NCI-H2081 (cell line): ENCODE results near the gene FCN2.

Source experiments
- DNase-seq, 2 experiments: peaks; one replicate each; lab custom pipeline; 2025; lab: John Stamatoyannopoulos, UW

FCN2 gene

GRCh38 chr9:134880484-134881312 lies at the start of gene FCN2:
Gene FCN2 (plus strand): TSS chr9:134880810. CDS start chr9:134880822, 12 bp downstream.
- no peak for DNase-seq

DNA sequence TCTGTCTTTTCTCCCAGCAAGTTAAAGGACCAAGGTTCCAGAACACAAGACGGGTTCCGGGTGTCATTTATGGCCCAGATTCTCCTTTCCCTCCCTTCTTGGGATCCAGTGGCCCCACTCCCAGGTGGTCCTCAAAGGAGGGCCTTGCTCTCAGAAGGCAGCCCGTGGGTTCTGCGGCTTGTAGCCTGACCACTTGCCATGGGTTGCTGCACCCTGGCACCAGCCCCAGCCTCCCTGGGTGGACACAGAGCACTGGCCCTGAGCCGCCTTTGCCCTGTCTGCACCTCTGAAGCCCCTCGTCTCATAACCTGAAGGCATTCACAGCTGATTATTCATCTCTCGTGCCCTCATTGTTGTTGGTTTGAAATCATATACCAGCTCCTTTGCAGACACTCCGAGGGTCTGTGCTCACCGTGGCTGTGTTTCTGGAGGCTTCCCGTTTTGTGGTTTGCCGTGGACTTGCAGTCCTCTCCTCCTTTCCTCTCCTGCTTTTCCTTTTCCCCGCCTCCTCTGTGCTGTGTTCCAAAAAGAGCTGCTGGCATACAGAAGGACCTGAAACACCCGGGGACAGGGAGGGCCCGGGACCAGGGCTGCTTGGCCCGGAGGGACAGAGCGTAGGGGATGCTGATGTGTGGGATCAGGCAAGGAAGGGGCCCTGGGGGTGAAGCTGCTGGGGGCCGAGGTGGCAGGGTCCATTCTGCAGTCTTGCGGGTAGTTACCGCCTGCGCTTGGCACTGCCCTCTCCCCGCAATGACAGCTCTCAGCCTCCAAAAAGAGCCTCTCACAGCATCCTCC lies 49.5 kb upstream of the FCN2 start:
- DNase-seq, result no peak

GRCh38 chr9:134832471-134832870 lies 48.1 kb upstream of the FCN2 start:
- no peak for DNase-seq

GRCh38 chr9:134833294-134833880 lies 47.2 kb upstream of the FCN2 start:
- DNase-seq, result no peak

DNA sequence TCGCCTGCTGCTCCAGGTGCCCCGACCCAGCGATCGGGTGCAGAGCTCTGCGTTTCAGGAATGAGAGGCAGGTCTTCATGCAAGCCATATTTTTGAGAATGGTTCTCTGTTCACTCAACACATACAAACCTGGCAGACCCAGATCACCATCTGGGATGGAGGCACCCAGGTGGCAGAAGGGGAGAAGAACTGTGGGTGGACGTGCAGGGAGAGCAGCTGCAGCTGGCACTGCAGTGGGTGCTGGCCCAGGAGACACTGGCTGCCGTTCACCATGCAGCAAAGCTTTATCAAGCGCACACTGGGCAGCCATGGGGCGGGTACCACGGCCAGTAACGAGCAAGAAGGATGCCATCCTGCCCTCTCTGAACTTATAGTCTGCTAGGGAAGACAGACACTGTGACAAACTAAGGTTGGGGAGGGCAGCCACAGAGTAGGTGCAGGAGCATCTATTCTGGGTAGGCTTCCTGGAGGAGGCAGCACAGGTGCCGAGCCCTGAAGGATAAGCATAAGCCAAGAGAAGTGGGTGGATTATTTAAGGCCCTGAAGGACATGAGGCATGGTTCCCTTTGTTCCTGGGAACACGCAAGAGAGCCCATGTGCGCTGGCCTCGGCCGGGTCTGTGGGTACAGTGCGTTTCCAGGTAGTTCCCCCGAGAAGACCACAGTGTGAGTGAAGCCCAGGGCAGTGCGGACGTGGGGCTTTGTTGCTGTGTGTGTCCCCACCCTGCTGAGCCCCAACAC lies 46.2 kb upstream of the FCN2 start:
- no peak for DNase-seq

DNA sequence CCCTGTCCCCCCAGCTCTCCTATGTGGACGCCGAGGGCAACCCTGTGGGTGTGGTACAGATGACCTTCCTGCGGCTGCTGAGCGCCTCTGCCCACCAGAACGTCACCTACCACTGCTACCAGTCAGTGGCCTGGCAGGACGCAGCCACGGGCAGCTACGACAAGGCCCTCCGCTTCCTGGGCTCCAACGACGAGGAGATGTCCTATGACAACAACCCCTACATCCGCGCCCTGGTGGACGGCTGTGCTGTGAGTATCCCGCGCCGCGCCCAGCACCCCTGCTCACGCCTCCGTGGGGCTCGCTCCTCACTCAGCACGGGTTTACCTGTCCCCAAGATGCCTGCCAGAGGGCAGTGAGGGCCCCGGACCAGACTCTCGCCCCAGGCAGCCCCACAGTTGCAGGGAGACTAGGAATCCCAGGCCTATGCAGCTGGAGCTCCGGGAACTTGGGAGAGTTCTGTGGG lies 45.6 kb upstream of the FCN2 start:
- DNase-seq, result no peak

GRCh38 chr9:134835448-134835847 lies 45.2 kb upstream of the FCN2 start:
- no peak for DNase-seq

GRCh38 chr9:134835987-134836386 lies 44.6 kb upstream of the FCN2 start:
- no peak for DNase-seq

- DNase-seq, result no peak
Measured at GRCh38 chr9:134836406-134836970, 44.1 kb upstream of the FCN2 start.

DNA sequence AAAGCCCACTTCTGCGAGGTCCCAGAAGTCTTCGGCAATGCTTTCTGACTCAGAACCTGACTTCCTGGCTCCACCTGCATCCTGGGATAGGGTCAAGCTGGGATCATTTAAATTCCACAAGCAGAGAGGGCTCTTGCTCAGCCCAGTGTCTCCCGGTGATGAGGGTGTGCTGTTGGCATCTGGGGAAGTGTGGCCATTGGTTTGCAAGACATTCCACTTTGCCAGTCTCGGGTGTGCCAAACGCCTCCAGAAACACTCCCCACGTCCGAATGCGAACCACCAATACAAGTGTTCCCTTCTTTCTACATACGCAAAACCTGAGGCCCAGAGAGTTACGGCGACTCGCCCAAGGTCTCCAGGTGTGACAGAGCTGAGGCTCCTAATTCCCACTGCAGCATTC lies 43.1 kb upstream of the FCN2 start:
- no peak for DNase-seq

- DNase-seq, result no peak
Measured at GRCh38 chr9:134838651-134839454, 41.8 kb upstream of the FCN2 start.

- DNase-seq, result no peak
Measured at GRCh38 chr9:134839455-134840125, 41.0 kb upstream of the FCN2 start.

- no peak for DNase-seq
Measured at GRCh38 chr9:134840511-134840910, 40.1 kb upstream of the FCN2 start.

GRCh38 chr9:134841180-134841904 lies 39.3 kb upstream of the FCN2 start:
- no peak for DNase-seq

DNA sequence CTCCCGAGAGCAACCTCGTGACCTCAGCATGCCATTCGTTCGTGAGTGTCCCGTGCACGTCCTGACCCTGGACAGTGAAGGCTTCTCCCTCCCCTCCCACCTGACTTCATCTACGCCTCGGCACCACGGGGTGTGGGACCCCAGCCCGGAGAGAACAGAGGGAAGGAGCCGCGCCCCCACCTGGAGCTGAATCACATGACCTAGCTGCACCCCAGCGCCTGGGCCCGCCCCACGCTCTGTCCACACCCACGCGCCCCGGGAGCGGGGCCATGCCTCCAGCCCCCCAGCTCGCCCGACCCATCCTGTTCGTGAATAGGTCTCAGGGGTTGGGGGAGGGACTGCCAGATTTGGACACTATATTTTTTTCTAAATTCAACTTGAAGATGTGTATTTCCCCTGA lies 38.3 kb upstream of the FCN2 start:
- DNase-seq, result no peak

- no peak for DNase-seq
Measured at GRCh38 chr9:134843740-134844139, 36.9 kb upstream of the FCN2 start.

DNA sequence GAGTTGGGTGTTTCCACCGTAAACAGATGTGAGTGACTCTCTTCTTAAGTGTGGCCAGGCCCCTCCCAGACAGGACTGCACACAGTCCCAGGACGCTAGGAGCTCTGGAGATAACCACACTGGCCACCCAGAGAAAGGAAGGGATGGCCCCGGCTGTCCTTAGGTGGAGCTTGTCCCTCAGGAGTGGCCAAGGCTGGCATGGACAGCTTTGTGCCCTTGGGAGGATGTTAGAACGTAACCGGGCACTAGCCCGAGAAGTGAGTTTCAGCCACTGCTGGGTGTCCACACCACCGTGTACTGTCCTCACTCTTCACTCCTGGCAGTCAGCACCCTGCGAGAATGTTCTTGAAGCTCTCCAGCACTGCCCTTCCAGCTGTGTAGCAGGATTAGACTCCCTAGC lies 35.8 kb upstream of the FCN2 start:
- no peak for DNase-seq

- no peak for DNase-seq
Measured at GRCh38 chr9:134846187-134846586, 34.4 kb upstream of the FCN2 start.

GRCh38 chr9:134846699-134847098 lies 33.9 kb upstream of the FCN2 start:
- DNase-seq, result no peak

- no peak for DNase-seq
Measured at GRCh38 chr9:134847138-134847537, 33.5 kb upstream of the FCN2 start.
